CD4-positive, alpha-beta T cell (primary cell): Measurements from ENCODE around the gene TBC1D14. TPM values are rescaled to one million over a fixed set of nuclear protein-coding genes. Genes with fewer than 3 reads are reported as not detected.
A peak's percentile ranks its signal among the peaks of the same experiment; 100 is the strongest.

Source experiments
- ATAC-seq: fragments of 200-7000 bp; cut with Tn5 transposase; one replicate; pipeline ENCODE4 v1.10.0; 2022; ENCODE audit warnings: mild to moderate bottlenecking; ENCODE audit not compliant: poor library complexity
- CTCF ChIA-PET: fragments of 350-600 bp; sonication (Branson Sonifier 250); formaldehyde crosslinking; loops from one replicate; lab custom pipeline; 2021; ENCODE audit warnings: antibody characterized with exemption, inconsistent platforms; lab: Charles Lee
- POLR2A ChIA-PET: fragments of 350-600 bp; sonication (Branson Sonifier 250); formaldehyde crosslinking; loops from one replicate; lab custom pipeline; 2021; ENCODE audit warnings: antibody characterized with exemption, inconsistent platforms; lab: Charles Lee
- DNase-seq, 14 experiments: peaks; one replicate each; pipeline ENCODE4 v3.0.0-alpha.2; 2013 to 2020; ENCODE audit warnings: mixed read lengths in 2 of 14
- H3K27ac ChIP-seq, 2 donors: one replicate each; pipeline versions ENCODE4 v1.5.1 to v1.7.0; 2013; ENCODE audit warnings: low read length in 2 of 2, low read depth in 1 of 2, mild to moderate bottlenecking in 1 of 2
- H3K27me3 ChIP-seq, 2 experiments: 1 replicate in 1 of 2; 2 replicates in 1 of 2; pipeline versions ENCODE4 v1.6.1 to v1.7.0; 2013; ENCODE audit warnings: low read length in 2 of 2, control low read depth in 1 of 2, mild to moderate bottlenecking in 1 of 2, moderate library complexity in 1 of 2; ENCODE audit not compliant: insufficient read depth in 2 of 2, control insufficient read depth in 1 of 2
- H3K36me3 ChIP-seq: one replicate; pipeline ENCODE4 v1.6.1; 2013; ENCODE audit warnings: low read length, control low read depth; ENCODE audit not compliant: insufficient read depth
- H3K4me1 ChIP-seq: one replicate; pipeline ENCODE4 v1.6.1; 2013; ENCODE audit warnings: low read length, control low read depth; ENCODE audit not compliant: insufficient read depth
- H3K4me3 ChIP-seq: one replicate; pipeline ENCODE4 v1.5.1; 2013; ENCODE audit warnings: mild to moderate bottlenecking, low read length, moderate library complexity
- H3K9me3 ChIP-seq, 2 experiments: 1 replicate in 1 of 2; 2 replicates in 1 of 2; pipeline versions ENCODE4 v1.6.1 to v1.7.0; 2013; ENCODE audit warnings: low read length in 2 of 2, mild to moderate bottlenecking in 2 of 2, control low read depth in 1 of 2, moderate library complexity in 1 of 2; ENCODE audit not compliant: control insufficient read depth in 1 of 2, insufficient read depth in 1 of 2
- H3K27ac Mint-ChIP-seq: one replicate; pipeline ENCODE4 v1.8.0; 2020; ENCODE audit warnings: mixed read lengths
- H3K27me3 Mint-ChIP-seq: one replicate; pipeline ENCODE4 v1.8.0; 2021; ENCODE audit warnings: mixed read lengths
- H3K36me3 Mint-ChIP-seq: one replicate; pipeline ENCODE4 v1.8.0; 2021; ENCODE audit warnings: low read depth, mixed read lengths
- H3K4me1 Mint-ChIP-seq: one replicate; pipeline ENCODE4 v1.8.0; 2021; ENCODE audit warnings: low read depth, mixed read lengths
- H3K4me3 Mint-ChIP-seq: one replicate; pipeline ENCODE4 v1.8.0; 2020; ENCODE audit warnings: mild to moderate bottlenecking, mixed read lengths
- H3K9me3 Mint-ChIP-seq: one replicate; pipeline ENCODE4 v1.8.0; 2020; ENCODE audit warnings: mixed read lengths
- CTCF ChIP-seq: fragments of 200-600 bp; IDR thresholded peaks from one replicate; pipeline ENCODE4 v1.8.0; 2022; ENCODE audit warnings: antibody characterized with exemption, mild to moderate bottlenecking
- intact Hi-C, 2 experiments: fragments of 100-400 bp; cut with DNase I in 1 of 2; cut with micrococcal nuclease in 1 of 2; formaldehyde crosslinking; loops; one replicate each; pipeline versions ENCODE4 v1.15.1 to v1.9.0; 2023 to 2025; cut with DNase I, micrococcal nuclease
- total RNA-seq, 174 experiments: library from RNA in 2 of 174; stranded (reverse) in 2 of 174; gene quantifications; one replicate each; pipeline ENCODE4 v1.2.3 and lab custom pipeline; 2021 to 2026

The TBC1D14 gene
- total RNA-seq, 2 experiments from 2014 or later, result 31.2 to 34.1 TPM

GRCh38 chr4:7037425-7037824 lies 127.8 kb downstream of the TBC1D14 start:
- H3K9me3 Mint-ChIP-seq, result no peaks in the 10 kb centered on the region
- H3K9me3 ChIP-seq, result peaks cover 0 to 11% of the 10 kb centered on the region in 2 experiments
- H3K27me3 ChIP-seq, result no peaks in the 10 kb centered on the region
- peaks cover 5% of the 10 kb centered on the region for H3K36me3 Mint-ChIP-seq
- no peak overlapping the region for H3K27ac Mint-ChIP-seq
- H3K27ac ChIP-seq, result no peak overlapping the region
- TF ChIP-seq CTCF, result peak; percentile 18
- POLR2A ChIA-PET, result no interaction called here
- peaks cover 22% of the 10 kb centered on the region for H3K4me1 Mint-ChIP-seq
- peak; percentile 69 for ATAC-seq
- intact Hi-C loops, result no loop called here
- peaks cover 11% of the 10 kb centered on the region for H3K4me1 ChIP-seq
- H3K4me3 Mint-ChIP-seq, result no peak overlapping the region
- peak in 3 of 14 experiments; percentile 16 to 57 (median 49) for DNase-seq
- peaks cover 3% of the 10 kb centered on the region for H3K36me3 ChIP-seq
- H3K27me3 Mint-ChIP-seq, result no peaks in the 10 kb centered on the region
- CTCF ChIA-PET, result interaction anchor here (1.1 to 1.2 kb wide), 2 partner anchors 51 to 363 kb away, joined by 3 to 4 read pairs; no protein-coding TSS in a partner anchor
- H3K4me3 ChIP-seq, result no peak overlapping the region

DNA sequence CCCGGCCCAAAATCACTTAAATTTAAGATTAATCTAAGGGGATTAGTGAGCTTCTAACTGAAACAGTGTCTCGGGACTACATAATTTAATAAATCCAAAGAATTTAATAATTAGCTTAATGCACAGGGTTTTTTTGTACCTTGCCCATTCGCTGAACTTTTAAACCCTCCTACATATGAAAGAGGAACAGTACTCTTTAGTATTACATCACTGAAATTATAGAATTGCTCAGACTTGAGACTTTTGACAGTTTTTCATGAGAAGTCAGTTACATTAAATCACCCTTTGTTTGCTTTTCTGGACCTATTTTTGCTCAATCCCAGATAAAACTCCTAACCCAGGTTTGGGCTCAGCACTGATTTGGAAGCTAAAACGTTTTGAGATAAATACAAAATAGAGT lies 131.1 kb downstream of the TBC1D14 start:
- ATAC-seq (no peak), DNase-seq (peak in 1 of 14 experiments; percentile 2)
- no peaks in the 10 kb centered on the region for H3K27me3 Mint-ChIP-seq
- Histone ChIP-seq H3K27me3 (no peaks in the 10 kb centered on the region), H3K36me3 (peaks cover 4% of the 10 kb centered on the region), H3K9me3 (peaks cover 0 to 11% of the 10 kb centered on the region in 2 experiments), H3K4me3 (no peak overlapping the region), H3K27ac (no peak overlapping the region), H3K4me1 (peaks cover 34% of the 10 kb centered on the region)
- H3K4me1 Mint-ChIP-seq, result peaks cover 46% of the 10 kb centered on the region
- no peaks in the 10 kb centered on the region for H3K9me3 Mint-ChIP-seq
- POLR2A ChIA-PET, result interaction anchor here (3.3 to 8.7 kb wide), 2 partner anchors 27 to 132 kb away, joined by 28 to 156 read pairs; partner anchors contain the start of genes GRPEL1 and TBC1D14
- H3K27ac Mint-ChIP-seq, result peak overlapping the region; percentile 36
- CTCF ChIA-PET, result interaction anchor here (1.0 to 3.7 kb wide), 3 partner anchors 26 to 66 kb away, joined by 4 to 55 read pairs (median 8); partner anchors contain the start of gene GRPEL1
- no peak for TF ChIP-seq CTCF
- intact Hi-C loops, result no loop called here
- peaks cover 17% of the 10 kb centered on the region for H3K36me3 Mint-ChIP-seq
- peak overlapping the region; percentile 86 for H3K4me3 Mint-ChIP-seq

DNA sequence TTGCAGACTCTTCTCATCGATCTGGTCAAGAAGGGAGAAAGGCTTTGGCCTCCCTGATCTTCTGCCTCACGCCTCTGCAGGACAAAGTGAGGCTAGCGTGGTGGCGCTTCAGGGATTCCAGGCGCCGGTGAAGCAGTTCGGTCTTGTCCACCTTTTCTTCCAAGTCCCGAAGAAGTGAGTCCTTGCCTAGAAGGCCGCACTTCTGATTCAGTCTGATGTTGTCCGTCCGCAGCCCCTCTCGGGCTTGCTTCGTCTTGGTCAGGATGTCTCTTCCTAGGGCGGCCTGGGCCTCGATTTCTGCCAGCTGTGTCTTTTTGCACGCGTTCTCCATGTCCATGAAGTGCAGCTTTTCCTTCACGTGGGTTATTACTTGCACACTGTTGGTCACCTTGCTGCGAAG lies 131.6 kb downstream of the TBC1D14 start:
- no peak for TF ChIP-seq CTCF
- POLR2A ChIA-PET, result interaction anchor here (3.2 to 8.7 kb wide), 3 partner anchors 12 to 132 kb away, joined by 12 to 156 read pairs (median 28); partner anchors contain the start of genes GRPEL1 and TBC1D14

More for the DNA sequence above, 131.6 kb downstream of the TBC1D14 start:
- intact Hi-C loops, result no loop called here
- Mint-ChIP-seq H3K4me3 (peak overlapping the region; percentile 86), H3K4me1 (peaks cover 51% of the 10 kb centered on the region), H3K9me3 (no peaks in the 10 kb centered on the region), H3K27ac (peak overlapping the region; percentile 82), H3K36me3 (peaks cover 18% of the 10 kb centered on the region), H3K27me3 (no peaks in the 10 kb centered on the region)
- Histone ChIP-seq H3K9me3 (peaks cover 0 to 11% of the 10 kb centered on the region in 2 experiments), H3K4me1 (peaks cover 39% of the 10 kb centered on the region), H3K36me3 (peaks cover 8% of the 10 kb centered on the region), H3K27me3 (no peaks in the 10 kb centered on the region), H3K4me3 (no peak overlapping the region), H3K27ac (no peak overlapping the region)
- no peak for ATAC-seq
- peak in 1 of 14 experiments; percentile 20 for DNase-seq
- CTCF ChIA-PET, result interaction anchor here (1.4 to 3.7 kb wide), 2 partner anchors 26 to 67 kb away, joined by 4 to 55 read pairs; partner anchors contain the start of gene GRPEL1
